ENCODE results near the gene SRGAP1.

SRGAP1 gene

GRCh38 chr12:64171715-64172114 is 327.2 kb downstream of the SRGAP1 start:
- no peak overlapping the region for H3K27ac ChIP-seq
- TF ChIP-seq CTCF (IDR thresholded peaks at IDR 0.05): no peak
- no peak for DNase-seq (ENCODE audit: low spot score)
- H3K4me3 ChIP-seq: no peak overlapping the region

- DNase-seq (ENCODE audit: low spot score): no peak
- Histone ChIP-seq H3K4me3 (no peak overlapping the region), H3K27ac (no peak overlapping the region)
- no peak for TF ChIP-seq CTCF (IDR thresholded peaks at IDR 0.05)
These were observed 327.9 kb downstream of the SRGAP1 start for GRCh38 chr12:64172143-64172970.

GRCh38 chr12:64173456-64173855 is 329.0 kb downstream of the SRGAP1 start:
- DNase-seq (ENCODE audit: low spot score): no peak
- Histone ChIP-seq H3K4me3 (no peak overlapping the region), H3K27ac (no peak overlapping the region)
- no peak for TF ChIP-seq CTCF (IDR thresholded peaks at IDR 0.05)

- Histone ChIP-seq H3K27ac (no peak overlapping the region), H3K4me3 (no peak overlapping the region)
- no peak for DNase-seq (ENCODE audit: low spot score)
- TF ChIP-seq CTCF (IDR thresholded peaks at IDR 0.05): no peak
These were observed 330.9 kb downstream of the SRGAP1 start for GRCh38 chr12:64175254-64175945.

GRCh38 chr12:64177001-64177400 is 332.5 kb downstream of the SRGAP1 start:
- DNase-seq (ENCODE audit: low spot score): no peak
- H3K4me3 ChIP-seq: no peak overlapping the region
- TF ChIP-seq CTCF (IDR thresholded peaks at IDR 0.05): no peak
- H3K27ac ChIP-seq: no peak overlapping the region

GRCh38 chr12:64178122-64178521 is 333.6 kb downstream of the SRGAP1 start:
- Histone ChIP-seq H3K4me3 (no peak overlapping the region), H3K27ac (no peak overlapping the region)
- no peak for DNase-seq (ENCODE audit: low spot score)
- no peak for TF ChIP-seq CTCF (IDR thresholded peaks at IDR 0.05)

GRCh38 chr12:64180951-64181350 is 336.5 kb downstream of the SRGAP1 start:
- H3K27ac ChIP-seq: peak overlapping the region; percentile 43 to 74
- no peak for DNase-seq (ENCODE audit: low spot score)
- no peak for TF ChIP-seq CTCF (IDR thresholded peaks at IDR 0.05)

More at GRCh38 chr12:64180951-64181350, 336.5 kb downstream of the SRGAP1 start:
- H3K4me3 ChIP-seq: peak overlapping the region; percentile 47
